GM23338 (cell line): ENCODE measurements around the gene FARP1. TPM values are rescaled to one million over a fixed set of nuclear protein-coding genes. Genes with fewer than 3 reads are reported as not detected.

Experiments used
- ATAC-seq: fragments of 200-7000 bp; cut with Tn5 transposase; 3 replicates; pipeline ENCODE4 v1.9.1; 2020
- DNase-seq: peaks from one replicate; pipeline ENCODE4 v3.0.0-alpha.2; 2015; ENCODE audit warnings: low spot score
- H2AFZ ChIP-seq: fragments of 200-600 bp; sonication (generic); 2 replicates; pipeline ENCODE4 v1.8.0; 2016; ENCODE audit warnings: antibody characterized with exemption, mild to moderate bottlenecking, moderate library complexity
- H3F3A ChIP-seq: fragments of 200-600 bp; sonication (generic); replicated peaks from 2 replicates; pipeline ENCODE4 v1.8.0; 2017; ENCODE audit warnings: antibody characterized with exemption, mixed run types, low read depth
- H3K27ac ChIP-seq: fragments of 200-600 bp; sonication (generic); 2 replicates; pipeline ENCODE4 v1.6.1; 2016; ENCODE audit warnings: low read depth
- H3K27me3 ChIP-seq: fragments of 200-600 bp; sonication (generic); 2 replicates; pipeline ENCODE4 v1.8.0; 2016; ENCODE audit warnings: mild to moderate bottlenecking, mixed run types, moderate library complexity; ENCODE audit not compliant: insufficient read depth
- H3K36me3 ChIP-seq: fragments of 200-600 bp; sonication (generic); 2 replicates; pipeline ENCODE4 v1.8.0; 2016; ENCODE audit warnings: mild to moderate bottlenecking; ENCODE audit not compliant: insufficient read depth
- H3K4me1 ChIP-seq: fragments of 200-600 bp; sonication (generic); 2 replicates; pipeline ENCODE4 v1.8.0; 2016; ENCODE audit warnings: mild to moderate bottlenecking, moderate library complexity; ENCODE audit not compliant: insufficient read depth
- H3K4me2 ChIP-seq: fragments of 200-600 bp; sonication (generic); 2 replicates; pipeline ENCODE4 v1.7.1; 2017; ENCODE audit warnings: mixed run types
- H3K4me3 ChIP-seq: fragments of 200-600 bp; sonication (generic); 2 replicates; pipeline ENCODE4 v1.6.1; 2016; ENCODE audit warnings: mixed run types
- H3K79me2 ChIP-seq: fragments of 200-600 bp; sonication (generic); replicated peaks from 2 replicates; pipeline ENCODE4 v1.8.0; 2017; ENCODE audit warnings: mild to moderate bottlenecking; ENCODE audit not compliant: insufficient read depth
- H3K9me2 ChIP-seq: fragments of 200-600 bp; sonication (generic); 2 replicates; pipeline ENCODE4 v1.8.0; 2017; ENCODE audit not compliant: insufficient read depth
- H4K20me1 ChIP-seq: fragments of 200-600 bp; sonication (generic); replicated peaks from 2 replicates; pipeline ENCODE4 v1.8.0; 2017; ENCODE audit warnings: mild to moderate bottlenecking; ENCODE audit not compliant: insufficient read depth
- H3K27ac Mint-ChIP-seq: 2 replicates; pipeline ENCODE4 v1.8.0; 2020; ENCODE audit warnings: inconsistent platforms, mild to moderate bottlenecking, moderate library complexity, mixed read lengths
- H3K27me3 Mint-ChIP-seq: 3 replicates; pipeline ENCODE4 v1.8.0; 2022; ENCODE audit warnings: low read depth, mild to moderate bottlenecking, moderate library complexity, mixed read lengths, inconsistent platforms; ENCODE audit not compliant: insufficient read depth, poor library complexity
- H3K36me3 Mint-ChIP-seq: 3 replicates; pipeline ENCODE4 v1.8.0; 2021; ENCODE audit warnings: low read depth, mild to moderate bottlenecking, inconsistent platforms, moderate library complexity, mixed read lengths
- H3K4me1 Mint-ChIP-seq: 3 replicates; pipeline ENCODE4 v1.8.0; 2020; ENCODE audit warnings: mild to moderate bottlenecking, inconsistent platforms, mixed read lengths
- H3K4me3 Mint-ChIP-seq: 3 replicates; pipeline ENCODE4 v1.8.0; 2021; ENCODE audit warnings: moderate library complexity, mild to moderate bottlenecking, inconsistent platforms, mixed read lengths
- H3K9me3 Mint-ChIP-seq: 3 replicates; pipeline ENCODE4 v1.8.0; 2020; ENCODE audit warnings: moderate library complexity, mild to moderate bottlenecking, inconsistent platforms, mixed read lengths
- CREB1 ChIP-seq: fragments of 250-450 bp; sonication (Bioruptor Pico); IDR thresholded peaks from 2 replicates; pipeline ENCODE4 v1.5.0; 2020; ENCODE audit warnings: low read depth, mild to moderate bottlenecking, moderate library complexity
- ETS1 ChIP-seq: IDR thresholded peaks from 2 replicates; pipeline ENCODE4 v1.6.1; 2016; ENCODE audit warnings: antibody characterized with exemption
- EZH2 ChIP-seq: fragments of 200-600 bp; sonication (generic); IDR thresholded peaks from one replicate; pipeline ENCODE4 v1.8.0; 2017; ENCODE audit warnings: antibody characterized with exemption, mild to moderate bottlenecking, low read depth; ENCODE audit not compliant: unreplicated experiment
- NANOG ChIP-seq: IDR thresholded peaks from 2 replicates; pipeline ENCODE4 v1.6.1; 2016; ENCODE audit warnings: antibody characterized with exemption, borderline replicate concordance
- STAT1 ChIP-seq: IDR thresholded peaks from one replicate; pipeline ENCODE4 v1.6.1; 2016; ENCODE audit warnings: antibody characterized with exemption; ENCODE audit not compliant: unreplicated experiment
- ZNF331 ChIP-seq: fragments of 250-450 bp; sonication (Bioruptor Pico); IDR thresholded peaks from 2 replicates; pipeline ENCODE4 v1.5.0; 2020; ENCODE audit warnings: low read depth, mild to moderate bottlenecking, moderate library complexity
- ZNF462 ChIP-seq: fragments of 250-450 bp; sonication (Bioruptor Pico); IDR thresholded peaks from 2 replicates; pipeline ENCODE4 v1.5.0; 2020; ENCODE audit warnings: mild to moderate bottlenecking, moderate library complexity
- polyA plus RNA-seq: library from polyadenylated mRNA; unstranded; fragments of >200 nt; fragmentation: Nextera tagmentation; extraction: Ambion mirVana; gene quantifications from 2 replicates; pipeline ENCODE4 v1.2.1, GENCODE V29; 2016
- total RNA-seq: library from RNA; depleted of rRNA; stranded (reverse); fragments of >200 nt; shearing (Covaris generic); gene quantifications from 2 replicates; pipeline ENCODE4 v1.2.3, GENCODE V29; 2014

FARP1 gene
- total and polyA plus RNA-seq, 2 experiments from 2014 or later, result 53.6 to 82.5 TPM

- TF ChIP-seq ZNF462 (CRISPR knock-in tag) (no peak), CREB1 (CRISPR knock-in tag) (no peak), ETS1 (no peak), STAT1 (no peak), EZH2 (no peak)
Observed at GRCh38 chr13:98254513-98254912, 111.6 kb downstream of the FARP1 start (continued).

GRCh38 chr13:98258226-98258625 is 115.3 kb downstream of the FARP1 start:
- DNase-seq (no peak), ATAC-seq (no peak)
- no peaks in the 10 kb centered on the region for H3K27me3 ChIP-seq
- Mint-ChIP-seq H3K36me3 (no peaks in the 10 kb centered on the region), H3K27me3 (peaks cover 4% of the 10 kb centered on the region), H3K4me3 (no peak overlapping the region), H3K4me1 (peaks cover 30% of the 10 kb centered on the region), H3K27ac (no peak overlapping the region), H3K9me3 (no peaks in the 10 kb centered on the region)
- peaks cover 18% of the 10 kb centered on the region for H3K4me1 ChIP-seq
- no peaks in the 10 kb centered on the region for H3K9me2 ChIP-seq
- H3K36me3 ChIP-seq, result no peaks in the 10 kb centered on the region
- H3K4me3 ChIP-seq, result no peak overlapping the region
- H4K20me1 ChIP-seq, result peaks cover 7% of the 10 kb centered on the region
- no peak overlapping the region for H3K4me2 ChIP-seq
- H2AFZ ChIP-seq, result no peak overlapping the region
- no peaks in the 10 kb centered on the region for H3F3A ChIP-seq
- H3K79me2 ChIP-seq, result peaks cover 72% of the 10 kb centered on the region
- no peak overlapping the region for H3K27ac ChIP-seq
- no peak for TF ChIP-seq CREB1 (CRISPR knock-in tag)
- no peak for TF ChIP-seq STAT1
- no peak for TF ChIP-seq NANOG
- TF ChIP-seq EZH2, result no peak
- TF ChIP-seq ZNF462 (CRISPR knock-in tag), result no peak
- no peak for TF ChIP-seq ZNF331 (CRISPR knock-in tag)
